Stimulated activated CD4-positive, alpha-beta T cell treated with anti-CD3 and anti-CD28 coated beads, Interleukin-15, amount 100 ng/mL, for 1 hour (primary cell): ENCODE data around the gene PPFIBP1.
"Not testable (repeated sequence)": the region's sequence is repeated elsewhere in the genome, so short reads cannot be mapped to it uniquely, and the experiment has no call there.

Experiments used
- DNase-seq, 2 donors: peaks; one replicate each; pipeline ENCODE4 v3.0.0-alpha.2; 2020; ENCODE audit warnings: low read depth in 1 of 2, low spot score in 1 of 2

Gene PPFIBP1

DNA sequence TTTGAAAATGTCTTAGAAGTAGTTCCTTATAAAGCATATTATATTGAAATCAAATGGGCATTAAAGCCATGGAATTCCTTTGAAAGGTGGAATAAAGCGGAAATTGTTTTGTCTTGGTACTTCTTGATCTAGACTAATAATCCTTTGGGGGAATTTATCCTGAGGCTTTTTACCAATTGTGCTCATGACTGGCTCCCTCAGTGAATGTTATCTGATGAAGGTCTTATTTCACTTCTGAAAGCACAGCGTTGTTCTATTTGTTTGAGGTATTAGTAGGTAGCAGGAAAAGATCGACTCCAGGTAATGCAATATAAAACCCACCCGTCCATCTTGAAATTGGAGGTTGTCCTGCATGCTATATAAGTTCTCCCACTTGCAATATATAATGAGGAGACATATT, 64.8 kb downstream of the PPFIBP1 start:
- no peak for DNase-seq

DNA sequence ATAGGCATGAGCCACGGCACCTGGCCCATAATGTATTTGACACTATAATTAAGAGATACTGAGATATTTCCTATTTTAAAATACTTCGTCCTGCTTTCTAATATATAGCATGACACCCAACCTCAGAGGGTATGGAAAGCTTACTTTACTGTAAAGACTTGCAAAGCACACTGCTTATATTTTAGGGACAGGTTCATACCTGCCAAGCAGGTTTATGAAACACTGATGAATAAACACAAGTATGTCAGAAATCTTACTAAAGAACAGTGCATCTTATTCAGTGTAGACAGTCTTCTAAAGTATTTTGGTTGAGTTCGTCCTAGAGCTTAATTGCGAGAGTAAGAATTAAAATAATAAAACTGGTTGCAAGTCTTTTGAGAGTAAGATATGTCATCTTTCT, 65.4 kb downstream of the PPFIBP1 start:
- DNase-seq: no peak

DNA sequence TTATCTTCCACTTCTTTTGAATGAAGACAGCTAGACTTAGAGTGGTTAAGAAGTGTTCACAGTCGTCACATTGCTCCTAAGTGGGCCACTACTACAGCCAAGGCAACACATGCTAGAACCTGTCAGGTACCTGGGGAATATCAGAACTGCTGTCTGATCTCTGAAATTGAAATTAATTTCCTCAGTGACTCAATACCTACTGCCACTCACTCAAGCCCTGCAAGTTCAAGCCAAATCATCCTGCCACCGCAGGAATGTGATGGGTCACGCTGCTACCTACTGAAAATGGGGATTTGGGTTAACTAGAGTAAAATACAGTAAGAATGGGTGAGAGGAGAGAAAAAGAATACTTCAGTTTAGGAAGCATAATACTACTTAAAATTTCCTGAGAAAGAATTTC, 67.7 kb downstream of the PPFIBP1 start:
- DNase-seq: not testable (repeated sequence)

DNA sequence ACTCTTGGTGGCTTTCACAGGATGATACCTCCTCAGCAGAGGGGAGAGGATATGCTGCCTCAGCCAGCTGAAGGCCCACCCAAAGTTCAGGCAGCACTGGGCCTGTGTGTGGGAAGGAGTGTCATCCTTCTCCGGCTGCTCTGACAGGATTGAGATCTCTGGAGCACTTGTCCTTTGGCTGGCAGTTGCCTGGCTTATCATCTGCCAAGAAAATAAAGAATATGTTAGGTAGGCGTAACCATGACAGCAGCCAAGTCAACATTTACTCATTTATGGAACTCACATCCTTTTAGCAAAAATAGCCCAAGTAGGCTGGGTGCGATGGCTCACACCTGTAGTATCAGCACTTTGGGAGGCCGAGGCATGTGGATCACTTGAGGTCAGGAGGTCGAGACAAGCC, 68.5 kb downstream of the PPFIBP1 start:
- no peak for DNase-seq

DNA sequence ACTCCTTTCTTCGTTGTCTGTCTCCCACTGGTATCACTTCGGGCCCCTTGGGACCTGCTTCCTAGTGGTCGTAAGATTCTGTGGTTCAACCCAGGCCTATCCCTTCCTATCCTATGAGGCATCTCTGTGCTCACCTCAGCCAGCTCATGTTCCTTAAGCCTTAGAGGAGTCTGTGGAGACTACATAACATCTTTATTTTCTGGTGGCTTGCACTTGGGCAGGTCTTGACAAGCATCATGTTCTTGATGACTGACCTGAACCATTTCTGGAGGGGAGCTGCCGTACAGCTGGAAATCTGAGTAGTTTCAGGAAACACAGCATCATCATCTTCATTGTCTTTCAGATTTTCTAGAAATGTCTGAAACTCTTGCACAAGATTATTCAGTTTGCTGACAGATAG, 69.3 kb downstream of the PPFIBP1 start:
- DNase-seq: no peak

DNA sequence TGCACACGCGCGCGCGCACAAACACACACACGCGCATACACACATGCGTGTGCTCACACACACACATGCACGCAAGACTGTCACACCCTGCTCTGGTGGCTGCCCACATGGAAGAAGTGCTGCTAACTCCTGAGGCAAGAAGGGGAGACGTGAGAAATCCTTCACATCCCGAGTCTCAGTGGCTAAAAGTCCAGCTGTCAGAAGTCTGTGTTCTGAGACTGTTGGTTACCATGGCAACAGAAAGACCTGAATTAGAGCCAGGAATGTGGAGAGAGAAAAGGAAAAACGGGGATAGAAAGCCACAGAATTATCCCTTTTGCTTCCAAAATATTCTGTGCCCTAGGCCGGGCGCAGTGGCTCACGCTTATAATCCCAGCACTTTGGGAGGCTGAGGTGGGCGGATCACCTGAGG, 71.2 kb downstream of the PPFIBP1 start:
- DNase-seq: no peak

DNA sequence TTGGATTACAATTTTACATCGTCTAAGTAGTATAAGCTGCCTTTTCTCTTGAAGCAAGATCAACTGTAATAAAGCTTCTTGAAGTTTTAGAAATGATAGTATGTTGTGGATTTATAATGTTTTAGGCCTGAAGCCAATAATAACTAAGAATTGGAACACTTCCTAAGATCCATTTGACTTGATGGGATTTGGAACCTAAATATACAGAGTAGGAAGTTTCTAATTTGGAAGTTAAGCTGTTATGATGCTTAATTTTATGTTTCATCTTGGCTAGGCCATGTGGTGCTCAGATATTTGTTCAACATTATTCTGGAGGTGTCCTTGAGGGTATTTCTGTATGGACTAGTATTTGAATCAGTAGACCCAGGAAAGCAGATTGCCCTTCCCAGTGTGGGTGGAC, 74.9 kb downstream of the PPFIBP1 start:
- DNase-seq: not testable (repeated sequence)

DNA sequence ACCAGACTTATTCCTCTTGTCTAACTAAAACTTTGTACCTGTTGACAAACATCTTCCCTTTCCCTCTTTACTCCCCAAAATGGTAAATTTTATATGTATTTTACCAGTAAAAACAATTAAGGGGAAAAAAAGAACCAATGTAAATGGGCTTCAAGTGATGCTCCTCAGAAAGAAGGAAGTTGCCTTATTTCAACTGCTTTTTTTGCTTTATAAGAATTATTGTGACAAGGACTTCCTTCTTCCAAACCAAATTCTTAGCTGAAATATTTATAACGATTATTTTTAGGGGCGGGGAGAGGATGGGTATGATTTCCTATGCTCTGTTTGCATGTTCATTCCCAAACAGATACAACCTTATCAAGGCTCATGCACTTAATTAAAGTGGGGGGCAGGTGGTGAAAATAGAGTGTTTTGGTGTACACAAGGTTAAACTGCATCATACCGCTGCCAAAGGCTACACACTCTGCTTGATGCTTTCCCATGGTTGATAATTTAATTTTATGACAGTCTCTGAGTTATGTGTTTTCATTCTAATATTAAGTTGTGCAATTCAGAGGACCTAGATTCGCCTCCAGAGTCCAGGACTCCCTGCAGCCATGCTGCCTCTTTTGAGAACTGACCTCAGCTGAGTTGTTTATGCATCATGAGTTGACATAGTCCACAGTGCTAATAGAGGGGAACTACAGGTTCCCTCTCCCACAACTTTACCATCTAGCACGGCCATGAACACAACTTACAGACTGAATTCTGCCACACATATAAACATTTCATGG, 77.2 kb downstream of the PPFIBP1 start:
- DNase-seq: not testable (repeated sequence)

DNA sequence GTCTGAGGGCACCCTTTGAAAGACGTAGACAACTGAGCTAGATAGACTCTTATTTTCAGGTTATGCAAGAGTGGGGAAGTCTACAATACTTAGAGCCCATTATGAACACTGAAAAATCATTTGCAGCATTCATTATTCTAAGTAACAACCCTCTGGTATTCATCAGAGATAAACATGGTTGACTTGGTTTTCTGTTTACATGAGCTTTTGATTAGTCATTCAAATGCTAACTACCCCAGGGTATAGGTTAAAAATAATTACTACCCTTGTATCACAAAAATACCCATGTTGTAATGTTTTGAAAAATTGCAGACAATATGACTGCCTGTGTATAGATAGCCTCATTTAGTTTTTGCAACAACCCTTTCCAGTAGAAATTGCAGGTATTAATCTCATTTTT, 78.5 kb downstream of the PPFIBP1 start:
- DNase-seq: no peak

DNA sequence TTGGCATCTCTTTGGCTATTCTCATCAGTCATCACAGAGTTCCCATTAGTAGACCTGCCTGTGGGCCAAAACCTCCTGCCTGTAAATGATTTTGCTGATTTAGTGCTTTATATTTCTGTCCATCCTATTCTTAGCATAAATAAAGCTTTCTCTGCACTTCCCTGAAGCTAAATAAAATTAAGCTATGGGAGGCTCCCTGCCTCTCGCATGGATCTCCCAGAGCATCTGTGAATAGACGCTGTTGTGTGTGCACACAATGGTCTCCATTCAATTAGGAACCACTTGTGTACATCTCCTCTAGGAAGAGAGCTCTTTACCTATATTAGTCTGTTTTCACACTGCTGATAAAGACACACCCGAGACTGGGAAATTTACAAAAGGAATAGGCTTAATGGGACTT, 80.4 kb downstream of the PPFIBP1 start:
- no peak for DNase-seq

DNA sequence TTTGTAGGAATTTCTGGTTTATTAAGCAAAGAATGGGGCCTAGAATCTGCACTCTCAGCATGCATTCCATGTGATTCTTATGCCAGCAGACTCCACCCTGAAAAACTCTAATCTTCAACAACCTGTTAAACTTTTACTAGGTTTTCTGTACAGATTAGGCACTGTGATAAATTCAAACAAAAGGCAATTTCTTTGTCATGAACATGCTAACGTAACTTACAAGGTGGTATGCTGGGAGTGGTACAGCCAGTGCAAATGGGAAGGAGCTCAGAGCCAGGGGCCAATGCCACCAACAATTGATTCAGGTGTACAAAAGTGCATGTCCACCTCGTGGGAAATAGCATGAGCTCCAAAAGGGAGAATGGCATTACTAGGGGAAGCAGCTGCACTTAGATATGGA, 83.0 kb downstream of the PPFIBP1 start:
- no peak for DNase-seq

DNA sequence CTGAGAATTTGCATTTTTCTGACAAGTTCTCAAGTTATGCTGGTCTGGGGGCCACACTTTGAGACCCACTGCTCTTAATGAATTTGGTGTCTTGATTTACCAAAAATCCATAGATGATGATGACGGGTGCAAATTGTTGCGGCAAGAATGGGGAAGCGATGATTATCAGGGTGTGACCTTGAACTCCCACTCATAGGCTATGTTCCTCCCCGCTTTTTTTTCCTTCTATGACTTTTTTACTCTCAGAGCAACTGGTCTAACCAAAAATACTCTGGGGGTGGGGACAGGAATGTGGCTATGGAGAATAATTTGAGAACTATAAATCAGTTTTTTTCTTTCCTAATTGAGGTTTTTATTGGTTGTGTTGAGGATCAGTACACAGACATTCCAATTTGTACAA, 83.6 kb downstream of the PPFIBP1 start:
- DNase-seq: no peak

DNA sequence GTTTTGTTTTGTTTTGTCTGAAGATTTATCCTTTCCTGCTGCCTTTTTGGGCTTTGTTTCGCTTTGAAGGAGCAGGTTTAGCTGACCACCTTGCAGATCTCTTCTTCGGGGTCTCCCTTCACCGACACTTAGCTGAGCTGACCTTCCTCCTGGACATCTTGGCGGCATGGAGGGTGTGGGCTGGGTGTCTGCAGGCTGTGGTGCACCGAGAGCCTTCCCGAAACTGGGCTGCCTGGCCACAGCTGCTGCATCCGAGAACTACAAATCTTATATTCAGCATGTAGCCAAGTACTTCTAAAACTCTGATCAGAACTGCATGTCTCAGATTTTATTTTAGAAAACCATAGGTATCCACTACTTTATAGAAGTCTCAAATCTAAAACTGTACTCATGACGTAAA, 84.9 kb downstream of the PPFIBP1 start:
- no peak for DNase-seq

DNA sequence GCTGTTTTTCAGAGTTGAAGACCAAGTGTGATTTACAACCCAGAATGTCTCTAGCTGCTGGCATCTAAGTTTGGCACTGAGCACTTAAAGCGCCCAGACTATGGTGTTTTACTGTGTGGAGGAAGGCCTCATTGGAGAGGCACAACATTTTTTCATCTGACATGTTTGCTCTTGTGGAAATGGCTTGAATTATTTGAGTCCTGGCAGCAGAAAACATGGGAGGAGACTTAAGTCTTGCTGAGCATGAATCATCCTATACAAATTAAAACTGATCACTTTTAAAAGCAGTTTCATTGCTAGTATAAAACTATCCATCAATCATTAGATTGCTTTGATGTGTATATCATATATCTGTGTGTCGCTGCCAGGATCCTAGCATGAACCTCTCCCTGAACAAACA, 86.4 kb downstream of the PPFIBP1 start:
- DNase-seq: no peak

DNA sequence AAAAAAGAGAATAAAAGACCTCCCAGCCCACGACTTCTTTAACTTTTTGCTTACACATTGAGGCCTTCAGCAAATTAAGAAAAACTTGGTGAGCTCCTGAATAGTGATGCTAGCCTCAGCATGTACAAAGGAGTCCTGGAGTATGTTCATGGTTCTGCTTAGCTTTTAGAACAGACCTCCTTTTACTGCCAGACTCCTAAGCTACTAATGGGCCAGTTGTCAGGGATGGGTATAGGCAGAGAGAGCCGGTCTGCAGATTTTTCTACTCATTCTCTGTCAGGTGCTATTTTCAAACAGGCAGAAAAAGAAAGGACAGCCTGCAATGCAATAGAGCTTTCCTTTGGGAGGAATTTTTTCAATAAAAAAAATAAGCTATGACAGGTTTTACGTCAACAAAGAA, 90.4 kb downstream of the PPFIBP1 start:
- DNase-seq: no peak

DNA sequence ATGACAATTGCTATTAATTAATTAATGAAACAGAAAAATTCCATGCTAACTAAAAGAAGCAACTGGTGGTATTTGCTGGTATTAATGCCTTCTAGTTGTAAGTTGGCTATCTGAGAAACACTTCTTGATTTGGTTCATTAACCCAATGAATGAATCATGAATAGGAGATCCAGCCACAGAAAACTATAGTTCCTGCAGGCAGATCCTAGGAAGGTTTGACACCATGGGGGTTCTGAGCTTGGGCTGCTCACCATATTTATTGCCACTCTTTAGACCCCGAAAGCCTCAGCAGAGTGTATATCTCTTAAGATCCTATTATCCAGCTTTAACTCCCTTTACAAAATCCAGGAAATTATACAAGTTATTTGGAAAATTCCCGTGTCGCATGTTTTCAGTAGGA, 90.9 kb downstream of the PPFIBP1 start:
- no peak for DNase-seq

DNA sequence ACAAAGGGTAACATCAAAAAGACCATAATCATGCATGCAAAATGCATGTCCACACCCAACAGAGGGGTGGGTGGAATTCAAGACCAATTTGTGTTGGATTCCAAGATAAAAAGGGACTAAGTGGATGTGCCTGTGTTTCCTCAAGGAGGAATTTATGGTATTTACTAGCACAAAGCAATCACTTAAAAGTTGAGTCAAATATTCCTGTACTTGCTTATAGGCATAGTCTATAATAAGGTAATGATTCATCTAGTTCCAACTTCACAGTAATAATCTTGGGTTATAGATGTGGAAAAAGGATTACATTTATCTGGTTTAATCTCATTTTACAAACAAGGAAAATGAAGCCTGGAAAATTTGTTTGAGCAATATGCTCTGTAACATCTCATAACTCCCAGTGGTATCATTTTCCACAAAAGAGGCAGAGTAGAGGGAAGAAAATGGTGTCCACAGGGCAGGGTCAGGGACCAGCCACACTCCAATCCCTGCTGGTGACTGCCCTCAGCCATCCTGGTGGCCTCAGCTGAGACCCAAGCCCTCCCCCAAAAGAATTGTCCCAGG, 91.4 kb downstream of the PPFIBP1 start:
- no peak for DNase-seq

DNA sequence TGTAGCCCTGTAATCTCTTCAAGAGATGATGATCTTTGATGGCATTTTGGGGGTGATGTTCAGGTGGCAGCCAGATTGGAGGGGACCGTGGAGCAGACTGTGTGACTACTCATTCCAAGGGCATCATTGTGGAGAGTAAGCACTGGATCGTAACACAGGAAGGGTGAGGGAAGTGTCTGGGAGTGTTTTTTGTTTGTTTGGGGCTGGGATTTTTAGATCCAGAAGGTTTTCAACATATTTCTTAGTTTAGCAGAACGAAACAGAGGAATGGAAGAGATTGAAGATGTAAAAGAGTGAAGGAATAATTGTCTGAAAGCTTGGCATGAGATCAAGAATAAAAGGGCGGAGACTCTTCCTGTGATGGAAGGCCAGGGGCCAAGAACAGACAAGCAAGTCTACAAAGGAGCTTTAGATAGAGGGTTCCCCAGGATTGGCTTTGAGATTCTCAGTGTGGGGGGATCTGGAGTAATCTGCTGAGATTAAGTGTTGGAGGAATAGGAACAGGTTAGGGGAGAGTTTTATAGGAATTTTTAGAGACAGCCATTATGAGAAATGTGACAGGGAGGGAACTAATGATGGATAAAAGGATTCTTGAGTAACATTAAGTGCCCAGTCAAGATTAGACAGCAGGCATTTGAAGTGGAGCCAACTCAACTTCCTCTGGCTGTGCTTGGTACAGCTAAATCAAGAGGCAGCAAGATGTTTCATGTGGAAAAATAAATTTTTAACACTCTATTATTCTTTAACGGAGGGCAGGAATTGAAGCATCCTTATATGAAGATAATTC, 92.5 kb downstream of the PPFIBP1 start:
- no peak for DNase-seq

DNA sequence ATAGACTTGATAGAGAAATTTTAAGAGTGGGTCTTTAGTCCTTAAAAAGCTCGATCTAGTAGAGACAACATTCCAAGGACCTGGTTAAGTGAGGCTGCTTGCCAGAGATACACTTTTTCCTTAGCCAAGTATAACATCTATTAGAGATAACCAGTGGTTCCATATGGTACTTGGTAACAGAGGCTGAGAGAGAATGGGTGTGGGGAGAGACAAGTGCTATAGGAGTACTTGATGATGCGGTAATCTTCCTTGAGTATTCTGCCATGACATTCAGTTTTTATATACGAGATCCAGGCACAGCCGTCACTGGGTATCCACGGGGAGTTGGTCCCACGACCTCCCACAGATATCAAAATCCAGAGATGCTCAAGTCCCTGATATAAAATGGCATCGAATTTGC, 94.8 kb downstream of the PPFIBP1 start:
- no peak for DNase-seq

DNA sequence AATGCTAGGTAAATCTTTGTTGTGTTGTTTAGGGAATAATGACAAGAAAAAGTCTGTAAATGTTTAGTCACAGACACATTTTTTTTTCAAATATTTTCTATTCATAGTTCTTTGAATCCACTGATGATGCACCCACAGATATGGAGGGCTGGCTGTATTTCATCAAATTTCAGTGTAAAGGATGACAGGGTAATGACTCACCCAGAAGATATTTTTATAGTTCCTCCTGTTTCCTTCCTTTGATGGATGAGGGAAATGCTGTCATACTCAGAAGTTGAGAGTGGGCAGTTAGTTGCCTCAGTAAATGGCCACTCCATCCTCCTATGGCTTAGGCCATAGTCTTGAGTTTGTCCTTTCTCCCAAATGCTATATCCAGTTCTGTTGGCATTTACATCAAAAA, 95.3 kb downstream of the PPFIBP1 start:
- DNase-seq: no peak

DNA sequence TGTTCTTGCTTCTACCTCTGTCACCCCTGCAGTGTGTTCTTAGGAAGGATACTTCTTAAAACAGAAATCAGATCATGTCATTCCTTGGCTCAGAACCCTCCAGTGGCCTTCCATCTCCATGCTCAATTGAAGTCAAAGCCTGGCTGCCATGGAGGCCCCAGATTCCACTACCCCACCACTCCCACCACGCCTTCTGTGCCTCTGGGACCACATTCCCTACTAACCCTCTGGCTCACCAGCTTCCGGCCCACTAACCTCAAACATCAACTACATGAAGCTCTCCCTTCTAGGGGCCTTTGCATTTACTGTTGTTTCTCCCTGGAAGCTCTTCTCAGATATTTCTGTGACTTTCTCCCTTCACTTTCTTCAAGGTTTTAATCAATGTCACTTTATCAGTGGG, 96.1 kb downstream of the PPFIBP1 start:
- DNase-seq: no peak

DNA sequence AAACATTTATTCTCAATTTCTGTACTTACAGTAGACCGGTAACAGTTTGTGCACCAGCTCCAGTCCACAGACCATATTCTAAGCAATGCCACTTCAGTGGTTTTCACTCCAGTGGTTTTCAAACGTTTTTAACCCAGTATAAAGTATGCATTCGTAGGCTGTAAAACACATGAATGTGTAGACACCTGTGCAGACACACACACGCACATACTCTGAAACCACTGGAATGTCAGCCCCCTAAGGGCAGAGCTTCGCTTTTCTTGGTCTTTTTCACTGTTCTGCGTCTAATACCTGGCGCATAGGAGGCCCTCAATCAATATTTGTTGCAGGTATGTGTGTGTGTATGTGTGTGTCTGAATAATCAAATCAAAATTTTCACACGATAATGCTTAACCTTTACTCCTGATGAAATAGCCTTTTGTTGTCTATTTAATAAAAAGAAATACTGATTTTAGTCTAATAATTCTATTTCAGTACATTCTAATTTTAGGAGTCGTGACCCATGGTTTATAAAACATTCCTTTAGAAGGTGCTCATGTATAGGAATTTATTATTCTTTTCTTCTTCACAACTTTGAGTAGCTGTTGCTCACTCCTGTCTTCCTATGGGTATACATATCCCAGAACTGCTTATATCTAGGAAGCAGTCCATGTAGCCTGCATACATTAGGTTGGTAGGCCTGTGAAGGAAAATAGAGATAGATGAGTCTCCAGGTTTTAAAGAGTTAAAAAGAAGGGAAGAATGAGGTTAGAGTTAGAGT, 98.6 kb downstream of the PPFIBP1 start:
- DNase-seq: no peak
